ENCODE data around the gene IER3IP1. TPM values are rescaled to one million over a fixed set of nuclear protein-coding genes. Genes with fewer than 3 reads are reported as not detected.

IER3IP1 gene
- total and polyA plus RNA-seq, 2 of the 13 experiments (the other 11 are each of a cell fraction or from before 2014, with no cell fraction given): 18.7 to 26.1 TPM

GRCh38 chr18:47150029-47150823 lies 25.9 kb downstream of the IER3IP1 start, which contains the start of gene HDHD2 (continued):
- TF ChIP-seq, protein P1, sequence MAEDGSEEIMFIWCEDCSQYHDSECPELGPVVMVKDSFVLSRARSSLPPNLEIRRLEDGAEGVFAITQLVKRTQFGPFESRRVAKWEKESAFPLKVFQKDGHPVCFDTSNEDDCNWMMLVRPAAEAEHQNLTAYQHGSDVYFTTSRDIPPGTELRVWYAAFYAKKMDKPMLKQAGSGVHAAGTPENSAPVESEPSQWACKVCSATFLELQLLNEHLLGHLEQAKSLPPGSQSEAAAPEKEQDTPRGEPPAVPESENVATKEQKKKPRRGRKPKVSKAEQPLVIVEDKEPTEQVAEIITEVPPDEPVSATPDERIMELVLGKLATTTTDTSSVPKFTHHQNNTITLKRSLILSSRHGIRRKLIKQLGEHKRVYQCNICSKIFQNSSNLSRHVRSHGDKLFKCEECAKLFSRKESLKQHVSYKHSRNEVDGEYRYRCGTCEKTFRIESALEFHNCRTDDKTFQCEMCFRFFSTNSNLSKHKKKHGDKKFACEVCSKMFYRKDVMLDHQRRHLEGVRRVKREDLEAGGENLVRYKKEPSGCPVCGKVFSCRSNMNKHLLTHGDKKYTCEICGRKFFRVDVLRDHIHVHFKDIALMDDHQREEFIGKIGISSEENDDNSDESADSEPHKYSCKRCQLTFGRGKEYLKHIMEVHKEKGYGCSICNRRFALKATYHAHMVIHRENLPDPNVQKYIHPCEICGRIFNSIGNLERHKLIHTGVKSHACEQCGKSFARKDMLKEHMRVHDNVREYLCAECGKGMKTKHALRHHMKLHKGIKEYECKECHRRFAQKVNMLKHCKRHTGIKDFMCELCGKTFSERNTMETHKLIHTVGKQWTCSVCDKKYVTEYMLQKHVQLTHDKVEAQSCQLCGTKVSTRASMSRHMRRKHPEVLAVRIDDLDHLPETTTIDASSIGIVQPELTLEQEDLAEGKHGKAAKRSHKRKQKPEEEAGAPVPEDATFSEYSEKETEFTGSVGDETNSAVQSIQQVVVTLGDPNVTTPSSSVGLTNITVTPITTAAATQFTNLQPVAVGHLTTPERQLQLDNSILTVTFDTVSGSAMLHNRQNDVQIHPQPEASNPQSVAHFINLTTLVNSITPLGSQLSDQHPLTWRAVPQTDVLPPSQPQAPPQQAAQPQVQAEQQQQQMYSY (CRISPR knock-in tag; IDR thresholded peaks at IDR 0.05): no peak
- TF ChIP-seq ZFP62 (CRISPR knock-in tag; IDR thresholded peaks at IDR 0.05) (no peak), YY1 (IDR thresholded peaks at IDR 0.05; ENCODE audit: insufficient read depth, insufficient replicate concordance, low read depth, low read length) (peak; percentile 74), ESRRA (CRISPR knock-in tag; IDR thresholded peaks at IDR 0.05; ENCODE audit: low read depth) (no peak), NR3C1 (CRISPR knock-in tag; IDR thresholded peaks at IDR 0.05) (0 out of 2 replicates have a peak, but pooled peaks have one; percentile 6), HMGXB3 (CRISPR knock-in tag; IDR thresholded peaks at IDR 0.05; ENCODE audit: borderline replicate concordance) (peak; percentile 81; the same call in 1 of the 2 replicates), ZNF546 (CRISPR knock-in tag; conservative IDR thresholded peaks at IDR 0.05) (peak; percentile 42; the same call in 1 of the 2 replicates), DZIP1 (CRISPR knock-in tag; IDR thresholded peaks at IDR 0.05) (0 out of 2 replicates have a peak, but pooled peaks have one; percentile 72), RXRB (CRISPR knock-in tag; IDR thresholded peaks at IDR 0.05; ENCODE audit: borderline replicate concordance) (peak; percentile 37; the same call in 1 of the 2 replicates), SALL2 (CRISPR knock-in tag; IDR thresholded peaks at IDR 0.05) (peak; percentile 90), PRDM10 (CRISPR knock-in tag; IDR thresholded peaks at IDR 0.05; ENCODE audit: low read depth) (no peak)
- TF ChIP-seq, protein P2, sequence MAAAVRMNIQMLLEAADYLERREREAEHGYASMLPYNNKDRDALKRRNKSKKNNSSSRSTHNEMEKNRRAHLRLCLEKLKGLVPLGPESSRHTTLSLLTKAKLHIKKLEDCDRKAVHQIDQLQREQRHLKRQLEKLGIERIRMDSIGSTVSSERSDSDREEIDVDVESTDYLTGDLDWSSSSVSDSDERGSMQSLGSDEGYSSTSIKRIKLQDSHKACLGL (CRISPR knock-in tag; IDR thresholded peaks at IDR 0.05): peak; percentile 79
